ENCODE data around the gene ADAP1.

Gene ADAP1

DNA sequence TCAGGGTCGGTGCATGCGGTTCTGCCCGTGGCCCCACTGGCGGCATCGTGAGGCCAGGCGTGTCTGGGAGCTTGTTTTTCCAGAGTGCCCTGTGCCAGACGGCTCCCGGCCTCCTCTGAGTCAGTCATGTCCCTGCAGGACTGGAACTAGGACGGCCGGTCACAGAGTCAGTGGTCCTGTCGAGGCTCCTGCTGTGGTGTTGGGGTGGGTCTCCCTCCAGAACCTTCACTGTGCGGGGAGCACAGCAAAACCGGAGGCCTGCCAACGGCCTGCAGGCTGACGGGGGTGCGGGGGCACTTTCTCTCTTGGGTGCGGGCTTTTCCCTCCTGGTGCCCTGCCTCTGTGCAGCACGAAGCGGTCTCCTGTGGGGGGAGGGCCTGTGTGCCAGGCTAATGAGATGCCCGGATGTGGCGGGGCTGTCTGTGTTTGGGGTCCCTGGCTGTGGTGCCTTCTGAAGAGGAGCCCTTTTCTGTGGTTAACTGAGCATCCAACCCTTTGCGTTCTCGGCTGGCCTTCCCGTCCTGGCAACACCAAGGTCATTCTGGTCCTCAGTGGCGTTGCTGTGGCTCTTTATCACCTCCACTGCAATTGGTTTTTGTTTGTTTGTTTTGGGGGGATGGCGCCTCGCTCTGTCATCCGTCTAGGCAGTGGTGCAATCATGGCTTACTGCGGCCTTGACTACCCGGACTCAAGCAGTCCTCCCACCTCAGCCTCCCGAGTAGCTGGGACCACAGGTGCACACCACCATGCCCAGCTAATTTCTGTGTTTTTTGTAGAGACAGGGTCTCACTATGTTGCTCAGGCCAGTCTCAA is 70.1 kb downstream of the ADAP1 start:
- DNase-seq (ENCODE audit: low read depth): no peak
- no peak overlapping the region for H3K4me3 ChIP-seq (ENCODE audit: low read depth, low read length)
- TF ChIP-seq, protein P1, sequence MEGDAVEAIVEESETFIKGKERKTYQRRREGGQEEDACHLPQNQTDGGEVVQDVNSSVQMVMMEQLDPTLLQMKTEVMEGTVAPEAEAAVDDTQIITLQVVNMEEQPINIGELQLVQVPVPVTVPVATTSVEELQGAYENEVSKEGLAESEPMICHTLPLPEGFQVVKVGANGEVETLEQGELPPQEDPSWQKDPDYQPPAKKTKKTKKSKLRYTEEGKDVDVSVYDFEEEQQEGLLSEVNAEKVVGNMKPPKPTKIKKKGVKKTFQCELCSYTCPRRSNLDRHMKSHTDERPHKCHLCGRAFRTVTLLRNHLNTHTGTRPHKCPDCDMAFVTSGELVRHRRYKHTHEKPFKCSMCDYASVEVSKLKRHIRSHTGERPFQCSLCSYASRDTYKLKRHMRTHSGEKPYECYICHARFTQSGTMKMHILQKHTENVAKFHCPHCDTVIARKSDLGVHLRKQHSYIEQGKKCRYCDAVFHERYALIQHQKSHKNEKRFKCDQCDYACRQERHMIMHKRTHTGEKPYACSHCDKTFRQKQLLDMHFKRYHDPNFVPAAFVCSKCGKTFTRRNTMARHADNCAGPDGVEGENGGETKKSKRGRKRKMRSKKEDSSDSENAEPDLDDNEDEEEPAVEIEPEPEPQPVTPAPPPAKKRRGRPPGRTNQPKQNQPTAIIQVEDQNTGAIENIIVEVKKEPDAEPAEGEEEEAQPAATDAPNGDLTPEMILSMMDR (IDR thresholded peaks at IDR 0.05; ENCODE audit: low read depth, low read length, missing control alignments): no peak
- in situ Hi-C loops (cut with HindIII; ENCODE audit: low sequenced_read_pairs): no loop called here

DNA sequence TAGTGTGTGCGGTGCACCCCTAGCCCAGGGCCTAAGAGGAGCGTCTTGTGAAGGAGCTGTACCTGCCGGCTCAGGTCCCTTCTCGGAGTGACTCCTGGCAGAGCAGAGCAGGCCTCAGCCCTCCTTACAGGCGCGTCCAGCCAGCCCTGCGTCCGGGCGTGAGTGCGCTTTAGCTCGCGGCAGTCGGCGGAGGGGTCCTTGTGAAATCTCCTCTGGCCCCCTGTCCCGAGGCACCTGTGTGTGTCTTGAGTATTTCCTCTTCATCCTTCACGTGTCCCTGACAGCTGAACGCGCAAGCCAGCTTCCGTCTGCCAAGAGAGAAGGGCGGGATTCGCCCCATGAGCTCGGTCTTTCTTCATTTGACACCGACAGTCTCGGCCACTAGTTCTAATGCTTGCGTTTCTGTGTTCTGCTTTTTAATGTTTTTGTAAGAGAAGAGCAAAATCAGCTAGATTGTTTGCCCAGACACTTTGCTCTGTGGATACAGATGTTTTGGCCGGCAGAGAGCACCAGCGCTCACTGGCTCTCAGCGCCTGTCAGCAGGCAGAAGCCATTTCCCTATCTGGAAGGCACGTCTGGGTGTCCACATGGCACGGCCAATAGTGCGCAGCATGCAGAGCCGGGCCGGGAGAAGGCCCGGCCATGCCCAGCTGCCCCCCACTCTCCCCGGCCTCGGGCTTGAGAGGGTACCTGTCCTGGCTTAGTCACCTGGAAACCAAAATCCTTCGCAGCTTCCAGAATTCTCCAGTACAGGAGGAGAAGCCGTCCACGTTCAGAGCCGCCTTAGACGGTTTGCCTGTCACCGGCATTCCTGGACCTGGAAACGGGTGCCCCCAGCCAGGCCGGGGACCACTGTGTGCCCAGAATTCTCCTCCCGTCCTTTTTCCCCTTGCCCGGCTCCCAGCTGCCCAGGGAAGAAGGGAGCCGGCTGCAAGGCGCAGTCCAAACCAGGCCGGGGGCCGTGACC is 71.1 kb downstream of the ADAP1 start:
- H3K4me3 ChIP-seq (ENCODE audit: low read depth, low read length): no peak overlapping the region
- TF ChIP-seq, protein P1 (IDR thresholded peaks at IDR 0.05; ENCODE audit: low read depth, low read length, missing control alignments): no peak
- in situ Hi-C loops (cut with HindIII; ENCODE audit: low sequenced_read_pairs): no loop called here
- DNase-seq (ENCODE audit: low read depth): no peak

DNA sequence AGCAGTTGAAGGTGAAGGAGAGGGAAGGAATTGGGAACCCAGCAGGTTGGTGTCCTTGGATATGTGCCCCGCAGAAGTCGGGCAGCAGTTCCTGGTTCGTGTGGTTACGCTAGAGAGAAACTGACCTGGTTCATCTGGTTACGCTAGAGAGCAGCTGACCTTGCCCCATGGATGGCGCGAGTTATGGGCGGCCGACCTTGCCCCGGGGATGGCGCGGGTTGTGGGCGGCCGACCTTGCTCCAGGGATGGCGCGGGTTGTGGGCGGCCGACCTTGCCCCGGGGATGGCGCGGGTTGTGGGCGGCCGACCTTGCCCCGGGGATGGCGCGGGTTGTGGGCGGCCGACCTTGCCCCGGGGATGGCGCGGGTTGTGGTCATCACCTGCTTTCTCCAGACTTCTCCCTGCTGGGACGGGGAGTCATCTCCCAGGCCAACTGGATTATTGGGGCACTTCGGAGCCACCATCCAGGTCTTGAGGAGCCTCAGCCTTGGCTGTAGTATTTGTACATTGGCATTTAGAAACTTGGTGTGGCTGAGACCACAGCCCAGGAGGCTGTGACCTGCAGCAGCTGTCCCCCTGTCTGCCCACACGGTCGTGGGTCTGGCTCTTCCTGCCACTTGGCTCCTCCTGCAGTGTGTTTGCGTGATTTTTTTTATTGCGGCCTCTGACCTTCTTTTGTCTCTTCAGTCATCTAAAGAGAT is 72.0 kb downstream of the ADAP1 start:
- no peak overlapping the region for H3K4me3 ChIP-seq (ENCODE audit: low read depth, low read length)
- in situ Hi-C loops (cut with HindIII; ENCODE audit: low sequenced_read_pairs): no loop called here
- no peak for DNase-seq (ENCODE audit: low read depth)
- TF ChIP-seq, protein P1 (IDR thresholded peaks at IDR 0.05; ENCODE audit: low read depth, low read length, missing control alignments): no peak

DNA sequence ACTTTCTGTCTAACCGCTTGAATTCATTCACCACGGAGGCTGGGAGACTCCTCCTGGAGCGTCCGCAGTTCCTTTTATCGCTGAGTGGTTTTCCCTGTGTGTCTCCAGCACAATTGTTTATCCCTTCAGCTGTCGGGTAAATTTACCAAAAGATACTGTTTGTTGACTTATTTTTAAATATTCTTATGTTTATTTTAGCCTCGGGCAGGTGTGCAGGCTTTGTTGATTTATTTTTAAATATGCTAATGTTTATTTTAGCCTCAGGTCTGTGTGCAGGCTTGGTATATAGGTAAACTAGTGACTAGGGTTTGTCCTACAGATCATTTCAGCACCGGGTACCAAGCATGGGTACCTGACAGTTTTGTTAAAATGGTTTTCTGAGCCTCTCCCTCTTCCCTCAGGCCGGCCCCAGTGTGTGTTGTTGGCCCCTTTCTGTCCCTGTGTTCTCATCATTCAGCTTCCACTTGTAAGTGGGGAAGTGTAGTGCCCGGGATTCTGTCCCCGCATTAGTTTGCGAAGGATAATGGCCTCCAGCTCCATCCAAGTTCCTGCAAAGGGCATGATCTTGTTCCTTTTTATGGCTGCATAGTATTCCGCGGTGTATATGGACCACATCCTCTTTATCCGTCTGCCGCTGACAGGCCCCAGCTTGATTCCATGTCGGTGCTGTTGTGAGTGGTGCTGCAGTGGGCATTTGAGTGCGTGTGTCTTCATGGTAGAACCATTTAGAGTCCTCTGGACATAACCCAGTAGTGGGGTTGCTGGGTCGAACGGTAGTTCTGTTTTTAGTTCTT is 72.8 kb downstream of the ADAP1 start:
- in situ Hi-C loops (cut with HindIII; ENCODE audit: low sequenced_read_pairs): no loop called here
- H3K4me3 ChIP-seq (ENCODE audit: low read depth, low read length): no peak overlapping the region
- no peak for DNase-seq (ENCODE audit: low read depth)
- TF ChIP-seq, protein P1 (IDR thresholded peaks at IDR 0.05; ENCODE audit: low read depth, low read length, missing control alignments): no peak

DNA sequence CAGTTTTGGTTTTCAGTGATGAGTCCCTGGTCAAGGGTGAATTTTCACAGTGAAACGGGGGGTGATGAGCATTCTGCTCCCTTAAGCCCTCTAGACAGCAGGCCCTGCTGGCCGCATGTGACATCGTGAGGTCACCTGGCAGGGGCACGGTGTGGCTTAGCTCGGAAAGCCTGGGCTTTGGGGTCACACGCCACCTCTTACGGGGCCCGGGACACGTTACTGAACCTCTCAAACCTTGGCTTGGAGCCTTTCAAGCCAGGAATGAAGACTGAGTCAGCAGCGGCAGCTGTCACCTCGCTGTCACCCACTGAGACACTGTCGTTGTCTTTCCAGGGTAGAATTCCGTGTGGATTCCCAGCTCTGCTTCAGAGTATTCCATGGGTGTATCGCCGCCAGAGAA is 74.0 kb downstream of the ADAP1 start:
- DNase-seq (ENCODE audit: low read depth): no peak
- in situ Hi-C loops (cut with HindIII; ENCODE audit: low sequenced_read_pairs): no loop called here
- TF ChIP-seq, protein P1 (IDR thresholded peaks at IDR 0.05; ENCODE audit: low read depth, low read length, missing control alignments): no peak
- no peak overlapping the region for H3K4me3 ChIP-seq (ENCODE audit: low read depth, low read length)

Data from astrocyte of the cerebellum (primary cell).